Measurements from ENCODE around the gene CLSTN3.
"Not testable (repeated sequence)": the region's sequence is repeated elsewhere in the genome, so short reads cannot be mapped to it uniquely, and the experiment has no call there.

Gene CLSTN3

DNA sequence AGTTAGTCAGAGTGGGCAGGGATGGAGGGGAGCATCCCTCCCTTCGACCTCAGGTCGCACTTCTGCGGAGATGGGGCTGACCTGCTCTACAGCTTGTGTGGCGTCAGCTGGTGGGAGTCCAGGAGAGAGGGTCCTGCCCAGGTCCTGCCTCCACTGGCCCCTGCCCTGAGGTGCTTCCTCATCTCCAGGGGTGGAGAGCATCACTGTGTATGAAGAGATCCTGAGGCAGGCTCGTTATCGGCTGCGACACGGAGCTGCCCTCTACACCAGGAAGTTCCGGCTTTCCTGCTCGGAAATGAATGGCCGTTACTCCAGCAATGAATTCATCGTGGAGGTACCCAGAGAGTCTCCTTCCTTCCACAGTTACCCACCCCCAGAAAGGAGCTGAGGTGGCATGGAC lies 20.2 kb downstream of the CLSTN3 start:
- no peak for DNase-seq (ENCODE audit: low read depth in 2 of 2)

DNA sequence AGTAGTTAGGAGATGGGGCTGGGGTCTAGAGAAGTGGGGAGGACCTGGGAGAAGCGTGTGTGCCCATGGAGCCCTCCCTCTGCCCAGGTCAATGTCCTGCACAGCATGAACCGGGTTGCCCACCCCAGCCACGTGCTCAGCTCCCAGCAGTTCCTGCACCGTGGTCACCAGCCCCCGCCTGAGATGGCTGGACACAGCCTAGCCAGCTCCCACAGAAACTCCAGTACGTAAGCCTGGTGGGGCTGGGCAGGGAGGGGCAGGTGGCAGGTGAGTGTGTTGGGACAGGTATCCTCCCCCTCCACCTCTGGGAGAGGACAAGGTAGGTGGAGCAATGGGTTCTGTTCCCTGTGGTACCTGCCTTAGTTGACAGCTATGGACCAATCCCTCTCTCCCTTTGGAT lies 20.7 kb downstream of the CLSTN3 start:
- no peak for DNase-seq (ENCODE audit: low read depth in 2 of 2)

DNA sequence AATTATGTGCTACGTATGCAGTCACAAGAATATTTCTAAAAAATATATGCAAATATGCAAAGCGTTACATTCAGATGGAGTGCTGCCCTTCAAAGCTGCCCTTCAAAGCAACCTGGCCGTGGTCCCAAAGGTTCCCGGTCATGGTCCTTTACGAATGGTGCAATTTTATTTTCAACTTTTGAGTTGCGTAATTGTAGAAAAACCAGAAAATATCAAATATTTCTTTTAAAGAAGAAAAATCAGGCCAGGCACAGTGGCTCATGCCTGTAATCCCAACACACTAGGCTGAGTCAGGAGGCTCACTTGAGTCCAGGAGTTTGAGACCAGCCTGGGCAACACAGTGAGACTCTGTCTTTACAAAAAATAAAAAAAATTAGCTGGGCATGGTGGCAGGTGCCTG lies 21.4 kb downstream of the CLSTN3 start:
- no peak for DNase-seq (ENCODE audit: low read depth in 2 of 2)

DNA sequence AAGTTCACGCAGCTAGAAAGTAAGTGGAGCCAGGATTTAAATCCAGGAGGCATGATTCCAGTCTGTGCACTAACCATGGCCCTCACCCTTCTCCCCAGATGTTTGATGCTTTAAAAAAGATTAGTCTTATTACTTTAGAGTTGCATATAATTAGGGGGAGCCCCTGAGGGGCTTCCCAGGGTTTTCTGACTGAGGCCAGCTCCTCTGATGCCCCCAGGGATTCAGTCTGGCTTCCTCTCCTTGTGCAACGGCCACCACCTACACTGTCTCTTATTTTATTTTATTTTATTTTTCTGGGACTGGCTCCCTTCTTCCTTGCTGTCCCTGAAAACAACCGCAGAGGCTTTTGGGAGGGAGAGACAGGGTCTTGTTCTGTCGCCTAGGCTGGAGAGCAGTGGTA lies 22.6 kb downstream of the CLSTN3 start:
- no peak for DNase-seq (ENCODE audit: low read depth in 2 of 2)

DNA sequence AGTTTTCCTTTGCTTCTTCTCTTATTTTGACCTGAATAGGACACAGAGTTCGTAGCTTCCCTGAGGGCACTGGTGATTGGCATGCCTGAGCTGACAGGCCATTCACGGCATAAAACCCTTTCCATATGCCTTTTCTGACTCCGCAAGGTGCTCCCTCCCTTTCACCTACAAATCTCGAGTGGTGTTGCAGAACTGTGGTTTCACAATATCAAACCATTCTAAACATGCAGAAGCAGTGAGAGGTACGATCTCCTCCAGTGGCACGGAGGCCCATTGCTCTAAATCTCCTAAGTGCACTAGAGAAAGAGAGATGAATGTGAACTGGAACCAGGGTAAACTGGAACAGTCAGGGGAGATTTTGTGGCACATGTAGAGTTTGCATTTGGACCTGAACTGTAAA lies 23.9 kb downstream of the CLSTN3 start:
- no peak for DNase-seq (ENCODE audit: low read depth in 2 of 2)

DNA sequence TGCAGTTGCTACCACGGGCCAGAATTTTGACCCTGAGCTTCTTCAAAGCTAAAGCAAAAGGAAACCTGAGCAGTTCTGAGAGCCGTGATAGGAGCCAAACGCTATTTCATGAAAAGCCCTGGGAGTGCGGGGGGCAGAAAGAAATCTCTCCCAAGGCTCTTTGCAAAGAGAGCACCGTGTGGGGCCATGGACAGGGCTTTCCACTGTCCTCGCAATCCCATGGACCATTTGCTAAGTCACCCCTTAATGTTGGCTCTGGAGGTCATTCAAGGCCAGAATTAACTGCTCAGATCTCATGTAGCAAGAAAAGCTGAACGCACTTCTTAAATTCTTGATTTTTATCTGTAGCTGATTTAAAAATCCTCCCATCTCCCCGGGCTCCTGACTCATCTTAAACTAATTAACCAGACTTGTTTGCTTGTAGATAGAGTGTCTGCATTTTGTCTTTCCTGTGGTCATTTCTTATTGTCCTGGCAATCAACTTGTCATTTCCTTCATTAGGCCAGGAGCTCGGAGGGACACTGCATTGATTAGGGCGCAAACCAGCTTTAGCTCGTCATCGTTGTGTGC lies 24.8 kb downstream of the CLSTN3 start:
- DNase-seq (ENCODE audit: low read depth in 2 of 2): no peak

DNA sequence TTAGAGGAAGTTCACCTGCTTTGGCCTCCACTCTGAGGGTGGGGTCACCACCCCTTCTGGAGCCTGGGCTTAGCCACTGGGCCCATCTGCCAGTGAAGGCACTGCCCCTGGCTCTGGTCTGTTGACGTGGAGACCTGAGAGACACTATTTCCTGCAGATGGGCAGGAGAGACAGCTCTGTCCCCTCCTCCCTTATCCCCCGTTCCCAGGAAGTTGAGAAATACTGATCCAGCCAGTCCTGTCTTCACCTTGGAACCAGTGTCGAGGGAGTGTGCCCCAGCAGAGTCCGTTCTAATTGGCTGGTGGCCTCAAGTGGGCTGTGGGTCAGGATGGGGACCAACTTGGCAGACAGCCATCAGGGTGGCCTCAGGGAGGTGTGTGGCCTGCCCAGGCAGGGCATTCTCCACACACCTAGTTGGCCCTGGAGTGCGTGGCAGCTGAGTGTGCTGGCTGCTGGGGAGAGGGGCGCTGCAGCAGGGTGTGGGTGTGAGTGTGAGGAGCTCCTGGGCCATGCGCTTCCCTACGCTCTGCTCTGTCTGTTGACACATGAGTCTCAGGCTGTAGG lies 25.4 kb downstream of the CLSTN3 start:
- DNase-seq (ENCODE audit: low read depth in 2 of 2): no peak

DNA sequence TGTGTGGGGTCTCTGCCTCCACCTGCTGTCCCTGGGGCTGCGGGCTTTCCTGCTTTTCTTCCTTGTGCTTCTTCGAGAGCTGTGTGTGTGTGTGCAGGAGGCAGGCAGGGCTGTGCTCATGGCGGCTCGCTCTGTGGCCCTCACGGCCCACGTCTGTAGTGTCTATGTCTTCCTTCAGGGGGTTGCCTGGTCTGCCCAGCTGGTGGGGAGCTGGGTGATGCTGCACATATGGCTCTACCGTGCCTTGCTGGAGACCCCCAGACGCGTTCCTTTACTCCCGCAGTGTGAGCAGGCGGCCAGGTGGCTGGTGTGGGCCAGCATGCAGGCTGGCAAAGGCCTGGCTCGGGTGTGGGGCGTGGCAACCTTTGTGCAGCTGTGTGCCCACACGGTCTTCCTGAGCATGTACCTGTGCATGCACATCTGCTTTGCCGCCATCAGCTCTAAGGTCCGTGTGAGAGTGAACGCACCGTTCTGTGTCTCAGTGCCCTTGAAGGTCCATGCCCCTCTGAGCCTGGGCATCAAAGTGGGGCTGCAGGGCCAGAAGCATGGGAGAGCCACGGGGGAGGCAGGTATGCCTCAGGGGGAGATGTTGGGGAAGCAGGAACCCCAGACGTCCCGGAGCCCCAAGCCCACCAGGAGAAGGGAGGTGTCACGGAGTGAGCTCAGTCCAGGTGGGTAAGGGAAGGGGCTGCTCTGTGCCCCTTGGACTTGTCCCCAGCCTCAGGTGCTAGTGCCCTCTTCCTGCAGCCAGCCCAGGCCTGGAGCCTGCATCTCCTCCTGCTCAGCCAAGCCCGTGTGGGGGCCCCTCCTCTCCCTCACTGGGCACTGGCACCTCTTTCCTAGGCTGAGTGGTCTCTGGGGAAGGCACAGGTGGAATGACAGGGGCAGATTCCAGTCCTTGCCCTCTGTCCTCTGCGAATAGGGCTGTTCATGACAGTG lies 26.4 kb downstream of the CLSTN3 start:
- no peak for DNase-seq (ENCODE audit: low read depth in 2 of 2)

DNA sequence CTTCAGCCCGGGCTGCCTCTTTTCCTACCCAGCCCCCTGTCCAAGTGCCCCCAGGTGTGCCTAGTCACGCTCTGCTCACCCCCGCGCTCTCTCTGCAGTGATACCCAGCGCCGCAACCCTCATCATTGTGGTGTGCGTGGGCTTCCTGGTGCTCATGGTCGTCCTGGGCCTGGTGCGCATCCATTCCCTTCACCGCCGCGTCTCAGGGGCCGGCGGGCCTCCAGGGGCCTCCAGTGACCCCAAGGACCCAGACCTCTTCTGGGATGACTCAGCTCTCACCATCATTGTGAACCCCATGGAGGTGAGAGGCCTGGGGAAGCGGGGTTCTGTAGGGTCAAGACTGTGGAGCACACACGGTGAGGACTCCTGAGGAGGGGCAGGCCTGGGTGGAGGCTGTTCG lies 27.2 kb downstream of the CLSTN3 start:
- no peak for DNase-seq (ENCODE audit: low read depth in 2 of 2)

DNA sequence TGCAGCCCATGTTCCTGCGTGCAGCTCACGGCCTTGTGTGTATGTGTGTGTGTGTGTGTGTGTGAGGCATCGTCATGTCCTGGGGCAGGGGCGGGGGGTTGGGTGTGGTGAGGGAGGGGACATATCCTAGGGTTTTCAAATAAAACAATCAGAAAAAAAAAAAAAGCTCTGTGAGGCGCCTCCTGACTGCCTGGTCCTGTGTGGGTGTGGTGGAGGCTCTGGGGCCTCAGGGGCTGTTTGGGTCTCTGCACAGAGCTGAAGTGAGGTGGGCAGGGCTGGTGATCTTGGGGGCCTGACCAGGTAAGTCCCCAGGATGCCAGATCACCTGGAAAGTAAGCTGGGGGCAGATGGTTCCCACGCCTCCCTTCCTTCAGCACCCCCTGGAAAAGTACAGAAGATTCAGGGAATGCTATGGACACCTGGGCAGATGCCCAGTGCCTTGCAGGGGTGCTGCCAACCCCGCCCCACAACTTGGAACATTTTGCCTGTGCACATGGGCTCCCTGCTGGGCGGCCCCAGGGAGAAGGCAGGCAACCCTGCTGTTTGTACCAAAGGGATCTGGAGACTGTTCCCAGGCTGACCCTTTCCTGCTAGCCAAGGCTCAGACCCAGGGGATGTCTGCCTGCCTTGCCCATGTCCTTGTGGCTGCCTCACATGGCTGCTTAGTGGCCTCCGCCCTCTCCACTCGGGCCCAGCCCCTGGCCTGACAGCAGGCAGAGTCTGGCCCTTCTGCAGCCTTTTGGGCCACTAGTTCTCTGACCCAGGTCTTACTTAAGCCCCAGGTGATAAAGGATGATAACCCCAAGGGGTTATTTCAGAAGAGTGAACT lies 28.8 kb downstream of the CLSTN3 start:
- no peak for DNase-seq (ENCODE audit: low read depth in 2 of 2)

DNA sequence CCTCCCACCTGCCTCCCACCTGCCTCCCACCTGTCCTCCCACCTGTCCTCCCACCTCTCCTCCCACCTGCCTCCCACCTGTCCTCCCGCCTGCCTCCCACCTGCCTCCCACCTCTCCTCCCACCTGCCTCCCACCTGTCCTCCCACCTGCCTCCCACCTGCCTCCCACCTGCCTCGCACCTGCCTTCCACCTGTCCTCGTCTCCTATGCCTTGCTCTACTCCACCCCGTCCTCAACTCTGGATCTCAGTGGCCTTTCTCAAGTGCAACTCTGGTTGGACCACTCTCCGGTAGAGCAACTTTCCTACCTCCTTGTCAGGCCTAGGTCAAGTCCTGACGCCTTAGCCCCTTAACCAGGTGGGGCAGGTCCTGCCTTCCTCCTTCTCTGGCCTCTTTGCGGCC lies 30.0 kb downstream of the CLSTN3 start:
- DNase-seq (ENCODE audit: low read depth in 2 of 2): no peak

DNA sequence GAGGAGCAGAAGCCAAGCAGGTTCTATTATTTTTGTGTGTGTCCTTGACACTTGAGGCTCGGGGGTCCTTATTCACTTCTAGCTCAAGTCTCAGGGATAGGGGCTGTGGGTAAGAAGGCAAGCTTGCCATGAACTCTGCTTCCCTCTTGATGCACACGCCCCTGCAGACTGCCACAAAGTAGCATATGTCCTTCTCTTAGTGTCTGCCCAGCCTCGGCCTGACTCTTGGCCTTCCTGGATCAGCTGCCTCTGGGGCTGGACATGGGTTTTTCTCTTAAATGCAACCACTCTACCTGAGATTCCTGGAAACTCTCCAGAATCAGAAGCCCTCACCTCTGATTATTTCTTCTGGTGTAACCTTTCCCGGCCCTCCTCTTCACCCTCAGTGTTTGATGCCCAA lies 31.2 kb downstream of the CLSTN3 start:
- DNase-seq (ENCODE audit: low read depth in 2 of 2): no peak

DNA sequence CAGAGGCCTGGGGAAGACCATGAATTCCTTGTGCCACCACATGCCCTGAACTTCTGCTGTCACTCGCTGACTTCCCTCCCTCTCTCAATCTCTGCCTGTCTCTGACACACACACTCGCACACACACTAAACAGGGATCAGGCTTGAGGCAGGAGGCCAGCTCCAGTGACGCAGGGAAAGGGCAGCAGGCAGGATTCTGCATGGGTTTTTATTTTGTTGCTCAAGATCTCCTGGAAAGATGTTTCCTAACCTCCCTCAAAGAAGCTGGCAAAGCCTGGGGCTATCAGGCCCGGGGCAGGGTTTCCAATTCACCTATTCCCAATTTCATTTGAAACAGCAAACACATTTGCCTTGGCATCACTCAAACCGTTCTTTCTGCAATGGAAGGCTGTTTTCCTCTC lies 31.6 kb downstream of the CLSTN3 start:
- no peak for DNase-seq (ENCODE audit: low read depth in 2 of 2)

DNA sequence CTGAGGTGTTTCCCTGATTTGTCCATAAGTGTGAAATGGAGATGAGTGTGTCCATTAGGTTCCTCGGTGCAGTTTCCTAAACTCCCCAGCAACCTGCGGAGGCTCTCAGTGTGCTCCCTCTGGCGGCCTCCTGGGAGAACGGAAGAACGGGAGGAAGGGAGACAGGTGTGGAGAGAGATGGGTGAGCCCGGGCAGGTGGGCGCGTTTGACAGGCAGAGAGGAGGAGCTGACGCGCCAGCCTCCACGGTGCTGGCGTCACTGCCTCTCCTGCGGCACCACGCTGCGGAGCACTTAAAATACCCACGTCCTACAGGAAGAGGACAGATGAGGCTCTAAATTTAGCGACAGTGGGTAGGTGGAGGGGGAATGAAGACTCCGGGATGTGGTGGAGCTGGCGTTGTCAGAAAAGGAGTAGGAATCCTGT lies 32.5 kb downstream of the CLSTN3 start:
- no peak for DNase-seq (ENCODE audit: low read depth in 2 of 2)

DNA sequence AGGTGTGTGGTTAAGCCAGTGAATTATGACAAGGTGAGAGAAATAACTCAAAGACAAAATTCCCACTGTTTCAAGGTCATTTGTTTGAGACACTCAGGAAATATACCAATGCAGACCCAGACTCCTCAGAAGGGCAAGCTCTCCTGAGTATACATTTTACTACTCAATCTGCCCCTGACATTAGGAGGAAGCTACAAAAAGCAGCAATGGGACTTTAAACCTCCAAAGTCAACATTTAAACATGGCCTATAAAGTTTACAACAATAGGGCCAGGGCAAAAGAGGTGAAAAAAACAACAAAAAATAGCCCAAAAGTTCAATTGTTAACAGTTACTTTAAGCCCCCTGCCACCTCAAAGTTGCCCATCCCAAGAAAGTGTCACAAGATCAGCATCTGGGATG lies 39.8 kb downstream of the CLSTN3 start:
- no peak for DNase-seq (ENCODE audit: low read depth in 2 of 2)

DNA sequence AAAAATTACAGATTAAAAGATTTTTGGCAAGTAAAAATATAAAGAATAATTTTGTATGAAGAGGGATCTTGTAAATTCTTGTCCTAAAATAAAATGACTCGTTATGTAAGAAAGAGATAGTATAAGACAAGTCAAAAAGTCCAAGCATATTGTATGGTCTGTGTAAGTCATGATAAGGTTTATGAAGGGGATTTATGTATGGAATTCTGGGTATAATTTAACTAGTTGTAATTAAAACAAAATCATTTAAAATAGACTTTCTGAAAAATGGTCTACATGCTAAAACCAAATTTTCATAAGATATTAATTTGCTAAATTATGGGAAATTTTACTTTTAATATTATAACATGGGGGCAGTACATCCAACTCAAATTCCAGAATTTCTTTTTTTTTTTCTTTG lies 41.7 kb downstream of the CLSTN3 start:
- DNase-seq (ENCODE audit: low read depth in 2 of 2): no peak

DNA sequence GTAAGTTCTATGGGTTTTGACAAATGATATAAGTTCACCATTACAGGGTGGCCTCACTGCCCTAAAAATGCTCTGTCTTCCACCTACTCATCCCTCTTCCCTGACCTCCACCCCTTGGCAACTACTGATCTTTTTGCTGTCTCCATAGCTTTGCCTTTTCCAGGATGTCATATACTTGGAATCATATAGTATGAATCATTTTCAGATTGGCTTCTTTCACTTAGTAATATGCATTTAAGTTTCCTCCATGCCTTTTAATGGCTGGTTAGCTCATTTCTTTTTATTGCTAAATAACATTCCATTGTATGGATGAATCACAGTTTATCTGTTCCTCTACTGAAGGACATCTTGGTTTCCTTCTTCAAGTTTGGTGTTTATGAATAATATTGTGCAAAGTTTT lies 45.3 kb downstream of the CLSTN3 start:
- no peak for DNase-seq (ENCODE audit: low read depth in 2 of 2)

DNA sequence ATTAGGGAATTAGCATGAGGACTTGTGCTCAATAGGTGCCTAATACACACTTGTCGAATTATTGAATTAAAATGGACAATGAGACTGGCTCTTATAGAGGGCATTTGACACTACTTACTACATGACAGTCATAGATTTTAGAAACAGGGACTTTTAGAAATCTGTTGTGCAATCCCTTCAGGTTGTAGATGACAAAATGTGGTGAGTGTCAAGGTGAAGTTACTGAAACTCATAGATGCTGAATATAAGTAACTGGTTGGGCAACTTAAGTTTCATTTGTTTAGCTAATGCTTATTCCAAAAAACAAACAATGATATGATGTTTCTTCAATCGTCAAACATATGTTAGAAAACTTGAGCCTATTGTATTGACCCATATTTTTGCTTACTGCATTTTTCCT lies 46.4 kb downstream of the CLSTN3 start:
- no peak for DNase-seq (ENCODE audit: low read depth in 2 of 2)

DNA sequence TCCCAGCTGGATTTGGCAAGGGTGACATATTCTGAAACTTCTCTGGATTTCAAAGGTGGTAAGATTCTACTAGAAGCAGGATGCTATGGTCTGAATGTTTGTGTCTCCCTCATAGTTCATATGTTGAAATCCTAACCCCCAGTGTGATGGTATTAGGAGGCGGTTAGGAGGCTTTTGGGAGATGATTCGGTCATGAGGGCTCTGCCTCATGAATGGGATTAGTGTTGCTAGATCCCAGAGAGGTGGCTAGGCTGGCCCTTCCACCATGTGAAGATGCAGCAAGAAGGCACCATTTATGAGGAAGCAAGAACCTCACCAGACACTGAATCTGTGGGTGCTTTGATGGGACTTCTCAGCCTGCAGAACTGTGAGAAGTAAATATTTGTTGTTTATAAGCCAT lies 48.3 kb downstream of the CLSTN3 start:
- DNase-seq (ENCODE audit: low read depth in 2 of 2): no peak

DNA sequence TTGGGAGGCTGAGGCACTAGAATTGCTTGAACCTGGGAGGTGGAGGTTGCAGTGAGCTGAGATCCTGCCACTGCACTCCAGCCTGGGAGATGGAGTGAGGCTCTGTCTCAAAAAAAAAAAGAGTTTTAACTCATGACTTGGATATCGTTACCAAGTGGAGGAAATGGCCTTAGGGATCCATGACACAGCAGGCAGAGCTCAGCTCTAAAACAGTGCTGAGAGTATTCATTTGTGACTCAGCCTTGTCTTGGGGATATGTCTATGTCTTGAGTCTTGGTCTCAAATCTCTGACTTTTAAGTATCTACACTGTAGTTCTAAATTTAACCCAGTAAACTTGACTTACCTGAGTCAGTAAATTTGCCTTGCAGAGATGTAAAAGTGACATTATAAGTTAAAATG lies 50.5 kb downstream of the CLSTN3 start:
- DNase-seq (ENCODE audit: low read depth in 2 of 2): no peak

DNA sequence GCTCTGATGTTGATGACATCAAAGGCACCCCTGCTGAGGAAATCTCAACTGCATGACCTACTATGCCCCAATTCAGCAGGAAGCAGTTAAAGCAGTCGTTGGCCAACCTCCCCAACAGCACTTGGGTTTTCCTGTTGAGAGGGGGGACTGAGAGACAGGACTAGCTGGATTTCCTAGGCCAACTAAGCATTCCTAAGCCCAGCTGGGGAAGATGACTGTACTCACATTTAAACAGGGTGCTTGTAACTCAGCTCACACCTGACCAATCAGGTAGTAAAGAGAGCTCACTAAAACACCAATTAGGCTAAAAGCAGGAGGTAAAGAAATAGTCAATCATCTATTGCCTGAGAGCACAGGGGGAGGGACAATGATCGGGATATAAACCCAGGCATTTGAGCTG lies 55.9 kb downstream of the CLSTN3 start:
- not testable (repeated sequence) for DNase-seq (ENCODE audit: low read depth in 2 of 2)
